Measurements from ENCODE around the gene TACC2.
"Not testable (repeated sequence)": the region's sequence is repeated elsewhere in the genome, so short reads cannot be mapped to it uniquely, and the experiment has no call there.

Gene TACC2

DNA sequence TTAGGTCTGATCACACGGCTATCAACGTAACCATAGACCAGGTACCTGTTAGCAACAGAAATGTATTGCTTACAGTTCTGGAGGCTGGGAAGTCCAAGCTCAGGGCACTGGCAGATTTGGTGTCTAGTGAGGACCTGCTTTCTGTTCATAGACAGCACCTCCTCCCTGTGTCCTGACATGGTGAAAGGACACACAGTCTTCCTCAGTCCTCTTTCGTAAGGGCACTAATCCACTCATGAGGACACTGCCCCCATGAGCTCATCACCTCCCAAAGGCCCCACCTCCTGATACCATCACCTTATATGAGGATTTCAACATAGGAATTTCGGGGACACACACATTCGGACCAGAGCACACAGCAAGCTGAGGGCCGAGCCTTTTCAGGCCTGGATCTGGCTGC, 210.7 kb downstream of the TACC2 start:
- Histone ChIP-seq H3K27me3 (ENCODE audit: low read length) (no peaks in the 10 kb centered on the region), H3K79me2 (ENCODE audit: insufficient read depth, low read length) (no peaks in the 10 kb centered on the region), H3K4me2 (ENCODE audit: low read depth, low read length, poor library complexity, severe bottlenecking) (no peak overlapping the region), H3K4me3 (ENCODE audit: insufficient read depth, low read length, poor library complexity, severe bottlenecking) (no peak overlapping the region), H3F3A (ENCODE audit: insufficient read depth) (no peaks in the 10 kb centered on the region), H3K9me3 (ENCODE audit: insufficient read depth, low read length) (no peaks in the 10 kb centered on the region), H4K20me1 (ENCODE audit: low read depth, low read length) (no peaks in the 10 kb centered on the region), H2AFZ (ENCODE audit: low read depth, low read length, severe bottlenecking) (no peak overlapping the region), H3K27ac (ENCODE audit: low read depth, low read length) (no peak overlapping the region), H3K36me3 (ENCODE audit: low read length) (no peaks in the 10 kb centered on the region), H3K9ac (ENCODE audit: low read length) (no peak overlapping the region), H3K9me2 (replicated peaks; ENCODE audit: insufficient read depth, low read length) (no peaks in the 10 kb centered on the region)
- TF ChIP-seq CTCF (IDR thresholded peaks at IDR 0.05; ENCODE audit: insufficient read depth, low read length, poor library complexity, severe bottlenecking) (no peak), EZH2phosphoT487 (conservative IDR thresholded peaks at IDR 0.05; ENCODE audit: low read length) (no peak)

DNA sequence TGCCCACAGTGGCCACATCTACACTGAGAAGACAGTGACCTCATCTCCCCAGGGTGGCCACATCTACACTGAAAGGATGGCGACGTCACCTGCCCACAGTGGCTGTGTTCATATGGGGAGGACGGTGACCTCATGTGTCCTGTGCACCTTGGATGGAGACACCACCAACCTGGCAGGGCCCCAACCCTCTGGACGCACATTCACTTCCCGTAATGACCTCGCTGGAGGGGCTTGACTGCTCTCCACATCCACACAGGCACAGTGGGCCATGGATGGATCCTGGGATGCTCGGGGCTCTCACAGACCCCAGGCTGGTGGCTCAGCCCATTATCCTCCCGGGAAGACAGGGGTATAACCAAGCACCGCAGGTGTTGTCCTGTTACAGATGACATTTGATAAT, 212.4 kb downstream of the TACC2 start:
- Histone ChIP-seq H2AFZ (ENCODE audit: low read depth, low read length, severe bottlenecking) (no peak overlapping the region), H3K9me2 (replicated peaks; ENCODE audit: insufficient read depth, low read length) (no peaks in the 10 kb centered on the region), H3K4me2 (ENCODE audit: low read depth, low read length, poor library complexity, severe bottlenecking) (no peak overlapping the region), H4K20me1 (ENCODE audit: low read depth, low read length) (no peaks in the 10 kb centered on the region), H3F3A (ENCODE audit: insufficient read depth) (no peaks in the 10 kb centered on the region), H3K4me3 (ENCODE audit: insufficient read depth, low read length, poor library complexity, severe bottlenecking) (no peak overlapping the region), H3K36me3 (ENCODE audit: low read length) (no peaks in the 10 kb centered on the region), H3K79me2 (ENCODE audit: insufficient read depth, low read length) (no peaks in the 10 kb centered on the region), H3K27me3 (ENCODE audit: low read length) (no peaks in the 10 kb centered on the region), H3K9ac (ENCODE audit: low read length) (no peak overlapping the region), H3K27ac (ENCODE audit: low read depth, low read length) (no peak overlapping the region), H3K9me3 (ENCODE audit: insufficient read depth, low read length) (no peaks in the 10 kb centered on the region)
- no peak for TF ChIP-seq EZH2phosphoT487 (conservative IDR thresholded peaks at IDR 0.05; ENCODE audit: low read length)
- TF ChIP-seq CTCF (IDR thresholded peaks at IDR 0.05; ENCODE audit: insufficient read depth, low read length, poor library complexity, severe bottlenecking) = no peak

DNA sequence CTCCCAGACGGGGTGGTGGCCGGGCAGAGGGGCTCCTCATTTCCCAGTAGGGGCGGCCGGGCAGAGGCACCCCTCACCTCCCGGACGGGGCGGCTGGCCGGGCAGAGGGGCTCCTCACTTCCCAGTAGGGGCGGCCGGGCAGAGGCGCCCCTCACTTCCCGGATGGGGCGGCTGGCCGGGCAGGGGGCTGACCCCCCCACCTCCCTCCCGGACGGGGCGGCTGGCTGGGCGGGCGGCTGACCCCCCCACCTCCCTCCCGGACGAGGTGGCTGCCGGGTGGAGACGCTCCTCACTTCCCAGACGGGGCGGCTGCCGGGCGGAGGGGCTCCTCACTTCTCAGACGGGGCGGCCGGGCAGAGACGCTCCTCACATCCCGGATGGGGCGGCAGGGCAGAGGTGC, 214.2 kb downstream of the TACC2 start:
- not testable (repeated sequence) for H3K27ac ChIP-seq (ENCODE audit: low read depth, low read length); H3K9me2 ChIP-seq (replicated peaks; ENCODE audit: insufficient read depth, low read length); H3K9ac ChIP-seq (ENCODE audit: low read length); H3K36me3 ChIP-seq (ENCODE audit: low read length); H3K27me3 ChIP-seq (ENCODE audit: low read length); H2AFZ ChIP-seq (ENCODE audit: low read depth, low read length, severe bottlenecking); H3K4me3 ChIP-seq (ENCODE audit: insufficient read depth, low read length, poor library complexity, severe bottlenecking); H3K4me2 ChIP-seq (ENCODE audit: low read depth, low read length, poor library complexity, severe bottlenecking); H3K79me2 ChIP-seq (ENCODE audit: insufficient read depth, low read length); H3K9me3 ChIP-seq (ENCODE audit: insufficient read depth, low read length); H4K20me1 ChIP-seq (ENCODE audit: low read depth, low read length); H3F3A ChIP-seq (ENCODE audit: insufficient read depth)

DNA sequence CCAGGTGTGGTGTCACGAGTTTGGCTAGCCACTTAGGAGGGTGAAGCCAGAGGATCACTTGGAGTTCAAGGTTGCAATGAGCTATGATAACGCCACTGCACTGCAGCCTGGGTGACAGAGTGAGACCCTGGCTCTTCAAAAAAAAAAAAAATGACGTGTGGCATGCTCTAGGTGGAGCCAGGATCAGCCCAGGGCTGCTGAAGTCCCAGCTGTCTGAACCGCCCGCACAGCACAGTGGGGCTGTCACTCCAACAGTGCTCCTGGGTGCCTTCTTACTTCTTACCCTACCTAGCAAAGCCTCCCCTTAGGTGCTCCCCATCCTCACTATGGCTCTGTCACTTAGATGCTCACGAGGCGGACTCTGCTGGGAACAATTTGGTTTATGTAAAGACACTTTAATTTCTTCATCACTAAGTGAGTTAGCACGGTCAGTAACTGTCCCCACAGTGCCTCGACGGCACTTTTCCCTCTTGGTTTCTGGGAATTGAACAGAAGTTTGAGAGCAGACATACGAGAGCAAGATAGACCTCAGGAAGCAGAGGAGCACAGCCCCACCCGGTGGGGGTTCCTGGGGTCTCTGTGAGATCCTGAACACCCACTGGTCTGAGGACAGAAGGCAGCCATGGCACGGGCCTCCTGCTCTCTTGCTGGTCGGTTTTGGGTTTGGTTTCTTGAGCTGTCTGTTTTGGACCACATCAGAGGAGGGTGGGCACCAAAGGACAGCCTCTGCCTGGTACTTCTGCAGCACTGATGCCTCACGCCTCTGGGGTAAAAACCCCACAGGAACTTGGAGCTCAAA, 215.9 kb downstream of the TACC2 start:
- no peaks in the 10 kb centered on the region for H4K20me1 ChIP-seq (ENCODE audit: low read depth, low read length)
- H3K27me3 ChIP-seq (ENCODE audit: low read length) = no peaks in the 10 kb centered on the region
- H3K4me3 ChIP-seq (ENCODE audit: insufficient read depth, low read length, poor library complexity, severe bottlenecking) = no peak overlapping the region
- no peak overlapping the region for H2AFZ ChIP-seq (ENCODE audit: low read depth, low read length, severe bottlenecking)
- H3K9me3 ChIP-seq (ENCODE audit: insufficient read depth, low read length) = no peaks in the 10 kb centered on the region
- no peak overlapping the region for H3K27ac ChIP-seq (ENCODE audit: low read depth, low read length)
- no peak overlapping the region for H3K9ac ChIP-seq (ENCODE audit: low read length)
- no peak overlapping the region for H3K4me2 ChIP-seq (ENCODE audit: low read depth, low read length, poor library complexity, severe bottlenecking)
- no peaks in the 10 kb centered on the region for H3K36me3 ChIP-seq (ENCODE audit: low read length)
- TF ChIP-seq CTCF (IDR thresholded peaks at IDR 0.05; ENCODE audit: insufficient read depth, low read length, poor library complexity, severe bottlenecking) (no peak), EZH2phosphoT487 (conservative IDR thresholded peaks at IDR 0.05; ENCODE audit: low read length) (no peak)
- no peaks in the 10 kb centered on the region for H3F3A ChIP-seq (ENCODE audit: insufficient read depth)
- H3K9me2 ChIP-seq (replicated peaks; ENCODE audit: insufficient read depth, low read length) = no peaks in the 10 kb centered on the region
- H3K79me2 ChIP-seq (ENCODE audit: insufficient read depth, low read length) = no peaks in the 10 kb centered on the region
